Karpas-422 (cell line): ENCODE measurements around the gene THUMPD1. TPM values are rescaled to one million over a fixed set of nuclear protein-coding genes. Genes with fewer than 3 reads are reported as not detected.
"Not testable (repeated sequence)": the region's sequence is repeated elsewhere in the genome, so short reads cannot be mapped to it uniquely, and the experiment has no call there.

ENCODE experiments used
- DNase-seq: peaks from one replicate; pipeline ENCODE4 v3.0.0-alpha.2; 2015
- H2AFZ ChIP-seq: fragments of 200-600 bp; sonication (generic); 2 replicates; pipeline ENCODE4 v1.6.1; 2014; ENCODE audit warnings: antibody characterized with exemption, low read length, mixed read lengths
- H3K27ac ChIP-seq: fragments of 200-600 bp; sonication (generic); 2 replicates; pipeline ENCODE4 v1.5.1; 2014; ENCODE audit warnings: mild to moderate bottlenecking, low read length, moderate library complexity
- H3K27me3 ChIP-seq: fragments of 200-600 bp; sonication (generic); 2 replicates; pipeline ENCODE4 v1.6.1; 2014; ENCODE audit warnings: low read length, mixed read lengths
- H3K36me3 ChIP-seq: fragments of 200-600 bp; sonication (generic); 2 replicates; pipeline ENCODE4 v1.6.1; 2014; ENCODE audit warnings: low read length, mixed read lengths; ENCODE audit not compliant: insufficient read depth
- H3K4me1 ChIP-seq: fragments of 200-600 bp; sonication (generic); 2 replicates; pipeline ENCODE4 v1.6.1; 2014; ENCODE audit warnings: mild to moderate bottlenecking, low read length, mixed read lengths
- H3K4me2 ChIP-seq: fragments of 200-600 bp; sonication (generic); 2 replicates; pipeline ENCODE4 v1.6.1; 2014; ENCODE audit warnings: low read length, low read depth, mild to moderate bottlenecking; ENCODE audit not compliant: poor library complexity, severe bottlenecking
- H3K4me3 ChIP-seq: fragments of 200-600 bp; sonication (generic); 2 replicates; pipeline ENCODE4 v1.5.1; 2014; ENCODE audit warnings: mild to moderate bottlenecking, antibody characterized with exemption, low read length, mixed read lengths
- H3K79me2 ChIP-seq: fragments of 200-600 bp; sonication (generic); 2 replicates; pipeline ENCODE4 v1.6.1; 2014; ENCODE audit warnings: mild to moderate bottlenecking, low read length, mixed read lengths
- H3K9ac ChIP-seq: fragments of 200-600 bp; sonication (generic); 2 replicates; pipeline ENCODE4 v1.6.0; 2014; ENCODE audit warnings: low read length
- H3K9me2 ChIP-seq: fragments of 200-600 bp; sonication (generic), shearing (Covaris generic); replicated peaks from 2 replicates; pipeline ENCODE4 v1.6.0; 2014; ENCODE audit warnings: mild to moderate bottlenecking, low read length, moderate library complexity; ENCODE audit not compliant: insufficient read depth
- H3K9me3 ChIP-seq: fragments of 300-700, 200-600 bp; sonication (generic); 2 replicates; pipeline ENCODE4 v1.6.1; 2014; ENCODE audit warnings: low read length, mixed read lengths
- H4K20me1 ChIP-seq: fragments of 200-600 bp; sonication (generic); 2 replicates; pipeline ENCODE4 v1.6.1; 2014; ENCODE audit warnings: mild to moderate bottlenecking, antibody characterized with exemption, low read length, low read depth; ENCODE audit not compliant: insufficient read depth
- total RNA-seq: library from RNA; depleted of rRNA; stranded (reverse); fragments of >200 nt; shearing (Covaris generic); gene quantifications from 2 replicates; pipeline ENCODE4 v1.2.3, GENCODE V29; 2014; ENCODE audit warnings: low replicate concordance

THUMPD1 gene
- total RNA-seq, 1 experiment from 2014 or later: 38.4 TPM

GRCh38 chr16:20760346-20760745 is 18.7 kb upstream of the THUMPD1 start:
- no peak overlapping the region for H2AFZ ChIP-seq
- no peaks in the 10 kb centered on the region for H4K20me1 ChIP-seq
- no peak overlapping the region for H3K4me2 ChIP-seq
- H3K36me3 ChIP-seq: no peaks in the 10 kb centered on the region
- H3K9me2 ChIP-seq: no peaks in the 10 kb centered on the region
- H3K79me2 ChIP-seq: no peaks in the 10 kb centered on the region
- no peak overlapping the region for H3K4me3 ChIP-seq
- no peaks in the 10 kb centered on the region for H3K9me3 ChIP-seq
- no peak overlapping the region for H3K9ac ChIP-seq
- H3K27ac ChIP-seq: no peak overlapping the region
- peaks cover 16% of the 10 kb centered on the region for H3K4me1 ChIP-seq
- no peaks in the 10 kb centered on the region for H3K27me3 ChIP-seq
- no peak for DNase-seq

GRCh38 chr16:20755799-20756198 is 14.2 kb upstream of the THUMPD1 start:
- not testable (repeated sequence) for H3K9me2 ChIP-seq, H3K36me3 ChIP-seq, H3K4me2 ChIP-seq, H3K9me3 ChIP-seq, DNase-seq, H2AFZ ChIP-seq, H3K27me3 ChIP-seq, H3K27ac ChIP-seq, H3K4me1 ChIP-seq, H3K4me3 ChIP-seq, H4K20me1 ChIP-seq, H3K79me2 ChIP-seq, H3K9ac ChIP-seq

- Histone ChIP-seq H4K20me1 (no peaks in the 10 kb centered on the region), H3K79me2 (no peaks in the 10 kb centered on the region), H3K9me2 (no peaks in the 10 kb centered on the region), H2AFZ (no peak overlapping the region), H3K36me3 (no peaks in the 10 kb centered on the region), H3K4me2 (no peak overlapping the region), H3K27me3 (no peaks in the 10 kb centered on the region), H3K9ac (no peak overlapping the region), H3K9me3 (no peaks in the 10 kb centered on the region), H3K27ac (no peak overlapping the region), H3K4me1 (no peaks in the 10 kb centered on the region), H3K4me3 (no peak overlapping the region)
- no peak for DNase-seq
These were observed 13.6 kb upstream of the THUMPD1 start for GRCh38 chr16:20755238-20755637.

- no peaks in the 10 kb centered on the region for H3K36me3 ChIP-seq
- H3K9me2 ChIP-seq: no peaks in the 10 kb centered on the region
- no peak overlapping the region for H3K4me3 ChIP-seq
- no peaks in the 10 kb centered on the region for H3K9me3 ChIP-seq
- H2AFZ ChIP-seq: no peak overlapping the region
- no peaks in the 10 kb centered on the region for H4K20me1 ChIP-seq
- no peak for DNase-seq
- H3K4me1 ChIP-seq: no peaks in the 10 kb centered on the region
- no peaks in the 10 kb centered on the region for H3K27me3 ChIP-seq
- H3K4me2 ChIP-seq: no peak overlapping the region
- no peaks in the 10 kb centered on the region for H3K79me2 ChIP-seq
- no peak overlapping the region for H3K27ac ChIP-seq
- no peak overlapping the region for H3K9ac ChIP-seq
These were observed 12.1 kb upstream of the THUMPD1 start for GRCh38 chr16:20753727-20754126.

GRCh38 chr16:20750558-20750957 is 8.9 kb upstream of the THUMPD1 start:
- Histone ChIP-seq H3K4me1 (no peaks in the 10 kb centered on the region), H3K27ac (no peak overlapping the region), H3K4me3 (no peak overlapping the region), H3K79me2 (no peaks in the 10 kb centered on the region), H3K9ac (no peak overlapping the region), H3K27me3 (no peaks in the 10 kb centered on the region), H3K4me2 (no peak overlapping the region), H3K9me3 (no peaks in the 10 kb centered on the region), H3K36me3 (no peaks in the 10 kb centered on the region), H3K9me2 (no peaks in the 10 kb centered on the region), H2AFZ (no peak overlapping the region), H4K20me1 (no peaks in the 10 kb centered on the region)
- no peak for DNase-seq

GRCh38 chr16:20749474-20749873 is 7.9 kb upstream of the THUMPD1 start:
- Histone ChIP-seq H3K9me3 (no peaks in the 10 kb centered on the region), H4K20me1 (no peaks in the 10 kb centered on the region), H3K9me2 (no peaks in the 10 kb centered on the region), H3K27ac (no peak overlapping the region), H3K4me3 (no peak overlapping the region), H3K36me3 (no peaks in the 10 kb centered on the region), H3K4me2 (no peak overlapping the region), H3K9ac (no peak overlapping the region), H3K79me2 (no peaks in the 10 kb centered on the region), H3K27me3 (no peaks in the 10 kb centered on the region), H2AFZ (no peak overlapping the region), H3K4me1 (no peaks in the 10 kb centered on the region)
- no peak for DNase-seq

GRCh38 chr16:20747030-20747816 is 5.6 kb upstream of the THUMPD1 start:
- Histone ChIP-seq H3K4me3 (no peak overlapping the region), H3K4me1 (no peaks in the 10 kb centered on the region), H3K36me3 (no peaks in the 10 kb centered on the region), H3K27me3 (no peaks in the 10 kb centered on the region), H3K4me2 (no peak overlapping the region), H3K27ac (no peak overlapping the region), H3K9me3 (no peaks in the 10 kb centered on the region), H3K9ac (no peak overlapping the region), H4K20me1 (no peaks in the 10 kb centered on the region), H2AFZ (no peak overlapping the region), H3K79me2 (no peaks in the 10 kb centered on the region), H3K9me2 (no peaks in the 10 kb centered on the region)
- DNase-seq: no peak

- Histone ChIP-seq H3K9me3 (no peaks in the 10 kb centered on the region), H3K79me2 (no peaks in the 10 kb centered on the region), H4K20me1 (no peaks in the 10 kb centered on the region), H3K4me2 (no peak overlapping the region), H3K4me3 (no peak overlapping the region), H3K9me2 (no peaks in the 10 kb centered on the region), H3K27me3 (no peaks in the 10 kb centered on the region), H3K36me3 (no peaks in the 10 kb centered on the region), H3K27ac (no peak overlapping the region), H2AFZ (no peak overlapping the region), H3K4me1 (0 out of 2 replicates have a peak, but pooled peaks cover 2% of the 10 kb centered on the region), H3K9ac (no peak overlapping the region)
- DNase-seq: no peak
These were observed 4.8 kb upstream of the THUMPD1 start for GRCh38 chr16:20746461-20746860.
